Measurements from ENCODE around the gene CFAP73.

DNA sequence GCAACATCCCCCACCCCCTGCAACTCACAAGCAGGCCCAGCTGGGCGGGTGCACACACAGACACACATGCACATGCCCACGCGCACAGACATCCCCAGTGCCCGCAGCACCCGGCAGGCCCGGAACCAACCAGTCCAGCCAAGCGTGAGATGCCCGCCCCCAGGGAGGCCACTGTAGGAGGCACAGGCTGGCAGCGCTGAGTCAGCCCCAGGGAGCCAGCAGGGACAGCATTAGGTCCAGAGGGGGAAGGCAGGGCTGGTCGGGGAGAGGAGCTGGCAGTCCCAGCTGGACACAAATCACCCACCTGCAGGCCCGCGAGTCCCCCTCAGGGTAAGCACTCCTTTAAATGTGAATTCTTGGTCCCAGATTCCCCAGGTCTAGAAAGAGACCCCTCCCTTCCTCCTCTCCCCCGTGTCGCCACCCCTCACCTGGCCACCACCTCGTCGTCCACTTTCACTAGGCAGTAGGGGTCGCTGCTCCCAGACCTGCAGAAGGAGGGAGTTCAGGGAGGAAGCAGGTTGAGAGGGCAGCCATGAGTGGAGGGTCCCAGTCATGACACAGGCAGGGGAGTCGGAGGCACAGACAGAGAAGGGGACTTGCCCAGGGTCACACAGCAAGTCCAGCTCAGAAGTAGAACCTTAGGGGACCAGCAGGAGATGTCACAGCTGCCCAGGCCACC is 18.9 kb upstream of the CFAP73 start:
- TF ChIP-seq, protein P1, sequence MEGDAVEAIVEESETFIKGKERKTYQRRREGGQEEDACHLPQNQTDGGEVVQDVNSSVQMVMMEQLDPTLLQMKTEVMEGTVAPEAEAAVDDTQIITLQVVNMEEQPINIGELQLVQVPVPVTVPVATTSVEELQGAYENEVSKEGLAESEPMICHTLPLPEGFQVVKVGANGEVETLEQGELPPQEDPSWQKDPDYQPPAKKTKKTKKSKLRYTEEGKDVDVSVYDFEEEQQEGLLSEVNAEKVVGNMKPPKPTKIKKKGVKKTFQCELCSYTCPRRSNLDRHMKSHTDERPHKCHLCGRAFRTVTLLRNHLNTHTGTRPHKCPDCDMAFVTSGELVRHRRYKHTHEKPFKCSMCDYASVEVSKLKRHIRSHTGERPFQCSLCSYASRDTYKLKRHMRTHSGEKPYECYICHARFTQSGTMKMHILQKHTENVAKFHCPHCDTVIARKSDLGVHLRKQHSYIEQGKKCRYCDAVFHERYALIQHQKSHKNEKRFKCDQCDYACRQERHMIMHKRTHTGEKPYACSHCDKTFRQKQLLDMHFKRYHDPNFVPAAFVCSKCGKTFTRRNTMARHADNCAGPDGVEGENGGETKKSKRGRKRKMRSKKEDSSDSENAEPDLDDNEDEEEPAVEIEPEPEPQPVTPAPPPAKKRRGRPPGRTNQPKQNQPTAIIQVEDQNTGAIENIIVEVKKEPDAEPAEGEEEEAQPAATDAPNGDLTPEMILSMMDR (IDR thresholded peaks at IDR 0.05; ENCODE audit: insufficient read depth, low read length, poor library complexity, severe bottlenecking) = peak; percentile 40
- no peak for TF ChIP-seq EZH2phosphoT487 (conservative IDR thresholded peaks at IDR 0.05; ENCODE audit: low read length)

All from SU-DHL-6 (cell line).